Peyer's patch (tissue), 4 donors: ENCODE data around the gene UFSP2.

Source experiments
- POLR2A ChIP-seq, 2 donors: fragments of 450-650 bp; IDR thresholded peaks; one replicate each; pipeline ENCODE4 v1.5.1; 2017; ENCODE audit warnings: antibody characterized with exemption in 2 of 2, mild to moderate bottlenecking in 2 of 2, moderate library complexity in 2 of 2
- TF ChIP-seq, protein P1 (sequence below), 6 experiments: fragments of 450-650 bp in 4 of 6; fragments of 200-600 bp in 2 of 6; sonication (generic) in 1 of 6; IDR thresholded peaks; one replicate each; pipeline ENCODE4 v1.5.1; 2017 to 2019; ENCODE audit warnings: antibody characterized with exemption in 6 of 6, mild to moderate bottlenecking in 3 of 6, moderate library complexity in 1 of 6

DNA sequence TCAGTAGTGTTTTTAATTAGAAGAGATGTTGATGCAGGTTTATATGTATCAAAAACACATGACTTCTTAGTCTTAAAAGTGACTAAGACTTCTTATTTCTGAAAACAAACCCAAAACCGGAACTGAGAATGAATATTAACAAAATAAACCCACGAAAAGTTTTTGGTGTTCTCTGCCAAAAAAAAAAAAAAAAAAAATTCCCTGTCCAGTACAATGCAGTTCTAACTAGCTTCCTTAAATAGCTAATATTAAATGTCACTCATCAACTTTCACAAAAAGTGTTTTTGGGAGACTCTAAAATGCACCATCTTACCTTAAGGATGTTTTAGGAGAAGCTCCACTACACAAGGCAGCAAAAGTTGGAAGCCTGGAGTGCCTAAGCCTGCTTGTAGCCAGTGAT is 27.1 kb downstream of the UFSP2 start:
- no peak for TF ChIP-seq POLR2A (IDR thresholded peaks at IDR 0.05)
- TF ChIP-seq, protein P1, sequence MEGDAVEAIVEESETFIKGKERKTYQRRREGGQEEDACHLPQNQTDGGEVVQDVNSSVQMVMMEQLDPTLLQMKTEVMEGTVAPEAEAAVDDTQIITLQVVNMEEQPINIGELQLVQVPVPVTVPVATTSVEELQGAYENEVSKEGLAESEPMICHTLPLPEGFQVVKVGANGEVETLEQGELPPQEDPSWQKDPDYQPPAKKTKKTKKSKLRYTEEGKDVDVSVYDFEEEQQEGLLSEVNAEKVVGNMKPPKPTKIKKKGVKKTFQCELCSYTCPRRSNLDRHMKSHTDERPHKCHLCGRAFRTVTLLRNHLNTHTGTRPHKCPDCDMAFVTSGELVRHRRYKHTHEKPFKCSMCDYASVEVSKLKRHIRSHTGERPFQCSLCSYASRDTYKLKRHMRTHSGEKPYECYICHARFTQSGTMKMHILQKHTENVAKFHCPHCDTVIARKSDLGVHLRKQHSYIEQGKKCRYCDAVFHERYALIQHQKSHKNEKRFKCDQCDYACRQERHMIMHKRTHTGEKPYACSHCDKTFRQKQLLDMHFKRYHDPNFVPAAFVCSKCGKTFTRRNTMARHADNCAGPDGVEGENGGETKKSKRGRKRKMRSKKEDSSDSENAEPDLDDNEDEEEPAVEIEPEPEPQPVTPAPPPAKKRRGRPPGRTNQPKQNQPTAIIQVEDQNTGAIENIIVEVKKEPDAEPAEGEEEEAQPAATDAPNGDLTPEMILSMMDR (IDR thresholded peaks at IDR 0.05): no peak
